Neural cell (in vitro differentiated cells): Measurements from ENCODE around the gene DLG4. TPM values are rescaled to one million over a fixed set of nuclear protein-coding genes. Genes with fewer than 3 reads are reported as not detected.
"Not testable (repeated sequence)": the region's sequence is repeated elsewhere in the genome, so short reads cannot be mapped to it uniquely, and the experiment has no call there.

Experiments
- H2AFZ ChIP-seq: fragments of 200-600, 300-800 bp; sonication (generic), shearing (Covaris generic); 2 replicates; pipeline ENCODE4 v1.6.0; 2014; ENCODE audit warnings: low read depth, mild to moderate bottlenecking, antibody characterized with exemption, low read length, moderate library complexity
- H3F3A ChIP-seq: fragments of 200-600 bp; shearing (Covaris generic); 2 replicates; pipeline ENCODE4 v1.6.1; 2016; ENCODE audit warnings: mild to moderate bottlenecking, moderate library complexity, mixed read lengths, antibody characterized with exemption, low read length; ENCODE audit not compliant: insufficient read depth, poor library complexity, severe bottlenecking
- H3K27ac ChIP-seq: fragments of 200-600, 300-800 bp; sonication (generic), shearing (Covaris generic); 2 replicates; pipeline ENCODE4 v1.5.1; 2014; ENCODE audit warnings: mild to moderate bottlenecking, low read length, moderate library complexity
- H3K27me3 ChIP-seq: fragments of 300-800, 200-600 bp; sonication (generic), shearing (Covaris generic); 2 replicates; pipeline ENCODE4 v1.6.0; 2014; ENCODE audit warnings: mild to moderate bottlenecking, low read depth, low read length, moderate library complexity; ENCODE audit not compliant: insufficient read depth
- H3K36me3 ChIP-seq: fragments of 300-800, 200-600 bp; sonication (generic), shearing (Covaris generic); 2 replicates; pipeline ENCODE4 v1.5.1; 2014; ENCODE audit warnings: mild to moderate bottlenecking, antibody characterized with exemption, low read length, moderate library complexity; ENCODE audit not compliant: insufficient read depth
- H3K4me2 ChIP-seq: fragments of 300-800, 200-600 bp; sonication (generic), shearing (Covaris generic); 2 replicates; pipeline ENCODE4 v1.6.0; 2014; ENCODE audit warnings: mild to moderate bottlenecking, low read length
- H3K4me3 ChIP-seq: fragments of 300-800, 200-600 bp; sonication (generic), shearing (Covaris generic); 2 replicates; pipeline ENCODE4 v1.5.1; 2014; ENCODE audit warnings: mild to moderate bottlenecking, low read length, moderate library complexity
- H3K79me2 ChIP-seq: fragments of 200-600 bp; shearing (Covaris generic); replicated peaks from 2 replicates; pipeline ENCODE4 v1.6.0; 2014; ENCODE audit warnings: mild to moderate bottlenecking, low read length, moderate library complexity; ENCODE audit not compliant: insufficient read depth
- H3K9ac ChIP-seq: fragments of 300-800, 200-600 bp; sonication (generic), shearing (Covaris generic); 2 replicates; pipeline ENCODE4 v1.6.1; 2016; ENCODE audit warnings: mild to moderate bottlenecking, low read length, mixed read lengths
- H3K9me2 ChIP-seq: fragments of 200-600 bp; shearing (Covaris generic); 2 replicates; pipeline ENCODE4 v1.6.1; 2016; ENCODE audit warnings: mild to moderate bottlenecking, low read length, mixed read lengths; ENCODE audit not compliant: insufficient read depth
- H3K9me3 ChIP-seq: fragments of 200-600, 300-800 bp; sonication (generic), shearing (Covaris generic); 2 replicates; pipeline ENCODE4 v1.6.1; 2016; ENCODE audit warnings: mild to moderate bottlenecking, mixed run types, low read length, moderate library complexity, mixed read lengths
- H4K20me1 ChIP-seq: fragments of 200-600 bp; shearing (Covaris generic); 2 replicates; pipeline ENCODE4 v1.6.1; 2016; ENCODE audit warnings: mild to moderate bottlenecking, mixed run types; ENCODE audit not compliant: insufficient read depth
- CTCF ChIP-seq: fragments of 450-650 bp; IDR thresholded peaks from 2 replicates; pipeline ENCODE4 v1.5.1; 2014; ENCODE audit warnings: antibody characterized with exemption, mild to moderate bottlenecking, moderate library complexity; ENCODE audit not compliant: poor library complexity, severe bottlenecking
- RAD21 ChIP-seq: fragments of 450-650 bp; conservative IDR thresholded peaks from 2 replicates; pipeline ENCODE4 v1.6.1; 2014; ENCODE audit warnings: antibody characterized with exemption, mild to moderate bottlenecking, moderate library complexity
- polyA plus RNA-seq: library from polyadenylated mRNA; depleted of rRNA; stranded (reverse); fragments of >200 nt; gene quantifications from 2 replicates; pipeline ENCODE4 v1.2.3, GENCODE V29; 2014

The DLG4 gene
- polyA plus RNA-seq, 1 donor from 2014 or later, result 126 TPM

- no peaks in the 10 kb centered on the region for H3K9me3 ChIP-seq
- H2AFZ ChIP-seq, result no peak overlapping the region
- no peaks in the 10 kb centered on the region for H3K9me2 ChIP-seq
- H4K20me1 ChIP-seq, result no peaks in the 10 kb centered on the region
- H3K4me3 ChIP-seq, result peak overlapping the region; percentile 82
- H3K9ac ChIP-seq, result no peak overlapping the region
- TF ChIP-seq CTCF (peak; percentile 9), RAD21 (no peak)
- H3K27me3 ChIP-seq, result no peaks in the 10 kb centered on the region
- H3K36me3 ChIP-seq, result no peaks in the 10 kb centered on the region
- H3K79me2 ChIP-seq, result peaks cover 5% of the 10 kb centered on the region
- no peak overlapping the region for H3K27ac ChIP-seq
- H3F3A ChIP-seq, result no peaks in the 10 kb centered on the region
- H3K4me2 ChIP-seq, result no peak overlapping the region
Observed at GRCh38 chr17:7173687-7174602, 45.7 kb downstream of the DLG4 start.

- not testable (repeated sequence) for H3K36me3 ChIP-seq
Observed at GRCh38 chr17:7172522-7173191, 47.0 kb downstream of the DLG4 start.

GRCh38 chr17:7169565-7169908 is 50.1 kb downstream of the DLG4 start:
- not testable (repeated sequence) for H3K4me3 ChIP-seq, H2AFZ ChIP-seq, H3K27ac ChIP-seq, H4K20me1 ChIP-seq, H3F3A ChIP-seq, H3K27me3 ChIP-seq, H3K36me3 ChIP-seq, H3K79me2 ChIP-seq, H3K9me3 ChIP-seq, H3K4me2 ChIP-seq, H3K9me2 ChIP-seq, H3K9ac ChIP-seq

More at GRCh38 chr17:7172522-7173191, 47.0 kb downstream of the DLG4 start:
- not testable (repeated sequence) for H3K9me3 ChIP-seq, H3K4me2 ChIP-seq, H3K27me3 ChIP-seq, H3K9ac ChIP-seq, H3K4me3 ChIP-seq, H3K79me2 ChIP-seq, H3K27ac ChIP-seq, H2AFZ ChIP-seq, H4K20me1 ChIP-seq, H3F3A ChIP-seq, H3K9me2 ChIP-seq

GRCh38 chr17:7168841-7169564 is 50.6 kb downstream of the DLG4 start:
- H3K4me2 ChIP-seq, H3F3A ChIP-seq, H3K27ac ChIP-seq, H3K9ac ChIP-seq, H3K36me3 ChIP-seq, H3K79me2 ChIP-seq, H4K20me1 ChIP-seq, H3K9me2 ChIP-seq, H3K27me3 ChIP-seq, H2AFZ ChIP-seq, H3K4me3 ChIP-seq, H3K9me3 ChIP-seq: not testable (repeated sequence)
